ENCODE data around the gene DISP2.

Gene DISP2

DNA sequence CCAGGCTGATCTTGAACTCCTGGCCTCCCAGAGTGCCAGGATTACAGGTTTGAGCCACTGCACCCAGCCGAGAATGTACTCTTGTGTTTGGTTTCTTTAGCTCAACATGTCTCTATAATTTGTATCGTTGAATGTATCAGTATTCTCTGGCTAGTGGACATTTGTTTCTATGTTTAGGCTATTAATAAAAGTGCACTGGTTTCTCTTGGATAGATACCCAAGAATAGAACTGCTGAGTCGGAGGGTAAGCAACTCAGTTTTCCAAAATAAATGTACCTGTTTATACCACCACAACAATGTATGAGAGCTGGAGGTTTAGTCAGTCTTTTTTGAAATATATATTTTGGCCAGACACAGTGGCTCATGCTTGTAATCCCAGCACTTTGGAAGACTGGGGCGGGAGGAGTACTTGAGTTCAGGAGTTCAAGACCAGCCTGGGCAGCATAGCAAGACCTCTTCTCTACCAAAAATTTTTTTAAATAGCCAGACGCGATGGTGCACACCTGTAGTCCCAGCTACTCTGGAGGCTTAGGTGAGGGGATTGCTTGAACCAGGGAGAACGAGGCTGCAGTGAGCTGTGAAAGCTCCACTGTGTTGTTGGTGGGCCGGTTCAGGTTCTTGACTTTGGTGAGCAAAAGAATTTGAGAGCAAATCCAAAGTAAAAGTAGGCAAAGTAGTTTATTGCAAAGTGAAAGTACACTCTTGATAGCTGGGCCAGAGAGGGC lies 39.8 kb downstream of the DISP2 start:
- DNase-seq = no peak

DNA sequence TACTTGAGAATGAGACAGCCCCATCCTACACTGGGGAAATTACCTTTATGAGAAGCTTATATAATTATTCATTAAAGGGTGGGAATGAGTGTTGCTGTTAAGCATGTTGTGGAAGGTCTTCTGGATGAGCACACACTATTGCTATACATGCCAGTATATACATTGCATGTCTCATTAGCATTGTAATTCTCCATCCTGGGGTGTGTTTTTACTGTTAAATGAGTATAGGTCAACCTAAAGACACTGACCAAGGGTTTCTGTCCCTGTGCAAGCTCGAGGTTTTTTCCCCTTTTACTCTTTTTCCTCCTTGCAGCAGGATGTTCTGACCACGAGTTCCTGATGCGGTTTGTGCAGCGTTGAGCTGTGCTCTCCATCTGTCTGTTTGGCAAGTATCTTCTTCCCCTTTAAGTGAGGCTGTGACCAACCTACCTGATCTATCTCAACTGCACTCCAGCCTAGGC lies 40.4 kb downstream of the DISP2 start:
- DNase-seq = peak; percentile 95

DNA sequence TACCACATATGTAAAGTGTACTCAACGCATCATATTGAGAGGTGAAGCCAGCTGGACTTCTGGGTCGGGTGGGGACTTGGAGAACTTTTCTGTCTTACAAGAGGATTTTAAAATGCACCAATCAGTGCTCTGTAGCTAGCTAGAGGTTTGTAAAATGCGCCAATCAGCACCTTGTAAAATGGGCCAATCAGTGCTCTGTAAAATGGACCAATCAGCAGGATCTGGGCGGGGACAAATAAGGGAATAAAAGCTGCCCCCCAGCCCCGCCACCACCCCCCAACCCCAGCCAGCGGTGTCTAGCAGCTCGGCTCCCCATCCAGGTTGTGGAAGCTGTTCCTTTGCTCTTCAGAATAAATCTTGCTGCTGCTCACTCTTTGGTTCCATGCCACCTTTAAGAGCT lies 41.4 kb downstream of the DISP2 start:
- DNase-seq = peak; percentile 25

DNA sequence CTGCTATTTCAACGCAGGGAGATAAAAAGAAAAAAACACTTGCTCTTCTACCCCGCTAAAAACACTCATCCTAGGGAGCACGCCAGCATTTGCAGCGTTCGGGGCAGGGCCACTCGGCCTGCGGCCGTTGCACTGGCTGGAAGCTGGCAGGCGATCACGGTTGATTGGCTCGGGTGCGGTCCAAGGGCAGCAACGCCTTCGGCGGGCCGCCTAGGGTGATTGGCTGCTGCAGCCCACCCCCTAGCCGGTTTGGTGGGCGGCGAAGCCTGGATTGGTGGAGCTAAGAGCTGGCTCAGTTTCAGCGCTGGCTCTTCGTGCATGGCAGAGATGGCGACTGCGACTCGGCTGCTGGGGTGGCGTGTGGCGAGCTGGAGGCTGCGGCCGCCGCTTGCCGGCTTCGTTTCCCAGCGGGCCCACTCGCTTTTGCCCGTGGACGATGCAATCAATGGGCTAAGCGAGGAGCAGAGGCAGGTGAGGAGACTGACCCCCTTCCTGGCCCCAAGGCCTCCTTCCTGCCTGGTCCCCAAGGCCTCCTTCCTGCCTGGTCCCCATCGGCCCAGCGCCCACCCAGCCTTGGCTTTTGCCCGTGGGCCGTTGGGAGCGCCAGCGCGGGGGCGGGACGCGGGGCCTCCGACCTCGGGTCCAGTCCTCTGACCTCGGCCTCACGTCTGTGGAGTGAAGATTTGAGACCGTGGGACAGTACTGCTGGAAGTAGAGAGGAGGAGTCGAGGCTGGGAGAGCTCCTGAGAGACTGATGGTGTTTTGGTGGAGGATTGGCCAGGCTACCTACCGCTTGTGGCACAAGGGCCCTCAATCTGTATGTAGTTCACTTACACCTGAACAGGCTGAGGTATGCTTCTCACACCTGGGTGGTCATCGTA lies 47.7 kb downstream of the DISP2 start, which contains the start of gene IVD:
Gene IVD (plus strand): TSS at position 295 of the 881 bp plus-strand sequence. CDS start 33 bp downstream, at position 328.
- DNase-seq = peak; percentile 92

DNA sequence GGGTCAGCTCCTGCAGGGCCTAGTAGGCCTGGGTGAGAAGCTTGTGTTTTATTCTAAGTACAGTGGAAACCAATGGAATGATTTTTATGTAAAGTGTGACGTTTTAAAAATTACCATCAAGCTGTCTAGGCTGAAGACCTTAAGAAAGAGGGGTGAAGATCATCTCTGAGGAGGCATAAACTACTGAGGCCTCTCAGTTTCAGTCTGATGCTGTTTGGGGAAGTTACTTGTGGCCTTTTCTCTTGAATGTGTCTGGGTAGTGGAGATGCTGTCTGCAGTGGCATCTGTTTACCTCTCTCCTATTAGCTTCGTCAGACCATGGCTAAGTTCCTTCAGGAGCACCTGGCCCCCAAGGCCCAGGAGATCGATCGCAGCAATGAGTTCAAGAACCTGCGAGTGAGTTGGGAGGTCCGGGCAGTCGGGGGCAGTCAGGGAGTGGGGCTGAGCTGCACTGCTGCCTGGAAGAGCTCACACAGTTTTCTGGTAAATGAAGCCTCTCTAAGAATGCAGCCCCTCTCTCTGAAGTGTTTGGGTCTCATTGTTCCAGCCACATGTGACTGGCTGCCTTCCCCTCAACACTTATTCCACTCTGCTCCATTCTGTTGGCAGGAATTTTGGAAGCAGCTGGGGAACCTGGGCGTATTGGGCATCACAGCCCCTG lies 49.4 kb downstream of the DISP2 start:
- DNase-seq = peak; percentile 76

DNA sequence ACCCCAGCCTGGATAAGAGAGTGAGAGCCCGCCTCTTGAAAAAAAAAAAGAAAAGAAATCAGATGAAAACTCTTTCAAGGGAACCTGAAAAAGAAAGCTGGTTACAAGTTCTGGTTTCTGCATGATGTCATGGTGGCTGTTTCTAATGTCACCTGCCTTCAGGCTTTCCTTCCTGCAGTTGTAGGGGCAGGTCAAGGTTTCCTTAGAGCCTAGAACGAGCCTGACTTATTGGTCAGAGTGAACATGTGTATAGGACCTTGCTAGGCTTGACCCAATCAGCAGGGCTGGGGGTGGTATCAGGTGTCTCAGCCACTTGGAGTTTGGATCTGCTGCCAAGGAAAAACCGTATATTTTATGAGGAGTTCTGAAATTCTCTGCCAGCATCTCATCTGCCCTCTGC lies 51.3 kb downstream of the DISP2 start:
- DNase-seq = no peak

DNA sequence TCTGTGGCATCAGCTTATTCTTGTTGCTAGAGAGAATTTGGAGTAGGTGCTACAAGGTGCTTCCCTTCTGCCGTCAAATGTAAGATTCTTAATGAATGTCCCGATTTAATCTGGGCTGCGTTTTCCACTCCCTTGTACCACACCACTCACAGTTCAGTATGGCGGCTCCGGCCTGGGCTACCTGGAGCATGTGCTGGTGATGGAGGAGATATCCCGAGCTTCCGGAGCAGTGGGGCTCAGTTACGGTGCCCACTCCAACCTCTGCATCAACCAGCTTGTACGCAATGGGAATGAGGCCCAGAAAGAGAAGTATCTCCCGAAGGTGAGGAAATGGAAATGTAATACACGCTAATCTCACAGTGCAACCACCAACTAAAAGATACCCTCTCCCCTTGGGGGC lies 52.5 kb downstream of the DISP2 start:
- no peak for DNase-seq

DNA sequence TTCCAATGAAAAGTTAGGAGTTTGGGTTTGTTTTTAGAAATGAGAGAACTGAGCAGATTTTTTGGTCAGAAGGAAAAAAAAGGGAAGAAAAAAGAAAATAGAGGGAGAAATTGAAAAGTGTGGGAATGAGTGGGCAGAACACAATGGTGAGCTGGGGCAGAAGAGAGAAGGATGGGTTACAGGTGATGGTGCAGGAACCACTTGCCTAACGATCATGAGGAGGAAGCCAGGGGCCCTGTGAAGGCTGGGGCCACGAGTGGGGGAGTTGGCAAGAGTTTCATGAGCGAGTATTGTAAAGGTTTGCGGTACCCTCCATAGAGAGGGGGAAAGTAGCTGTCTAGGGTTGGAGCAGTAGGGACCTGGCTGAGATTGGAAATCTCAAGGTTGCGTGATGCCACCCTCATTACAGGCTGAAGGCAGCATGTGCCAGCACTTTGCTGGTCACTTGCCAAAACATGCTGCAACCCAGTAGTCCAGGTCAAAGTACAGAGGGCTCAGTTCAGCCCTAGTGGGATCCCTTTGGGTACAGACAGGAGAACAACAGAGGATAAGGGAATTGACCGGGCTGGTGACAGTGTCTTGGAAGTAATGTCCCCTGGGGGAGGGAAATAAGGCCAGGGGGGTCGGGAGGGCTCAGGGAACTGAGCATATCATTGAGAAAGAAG lies 54.2 kb downstream of the DISP2 start:
- no peak for DNase-seq

DNA sequence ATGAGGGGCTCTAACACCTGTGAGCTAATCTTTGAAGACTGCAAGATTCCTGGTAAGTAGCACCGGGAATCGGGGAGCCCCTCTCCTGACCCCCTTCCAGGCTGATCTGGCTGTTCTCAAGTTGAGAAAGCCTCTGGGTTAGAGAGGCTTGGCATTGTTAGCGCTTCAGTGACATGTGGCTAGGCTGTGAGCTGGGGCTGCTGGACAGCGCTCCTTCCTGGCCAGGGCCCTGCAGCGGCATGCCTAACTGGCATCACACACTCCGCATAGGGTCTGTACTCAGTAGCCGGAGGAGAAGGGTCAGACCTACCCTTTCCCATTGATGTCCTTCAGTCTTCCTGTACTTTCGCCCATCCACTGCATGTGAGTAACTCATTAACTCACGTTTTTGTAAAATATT lies 55.0 kb downstream of the DISP2 start:
- no peak for DNase-seq

DNA sequence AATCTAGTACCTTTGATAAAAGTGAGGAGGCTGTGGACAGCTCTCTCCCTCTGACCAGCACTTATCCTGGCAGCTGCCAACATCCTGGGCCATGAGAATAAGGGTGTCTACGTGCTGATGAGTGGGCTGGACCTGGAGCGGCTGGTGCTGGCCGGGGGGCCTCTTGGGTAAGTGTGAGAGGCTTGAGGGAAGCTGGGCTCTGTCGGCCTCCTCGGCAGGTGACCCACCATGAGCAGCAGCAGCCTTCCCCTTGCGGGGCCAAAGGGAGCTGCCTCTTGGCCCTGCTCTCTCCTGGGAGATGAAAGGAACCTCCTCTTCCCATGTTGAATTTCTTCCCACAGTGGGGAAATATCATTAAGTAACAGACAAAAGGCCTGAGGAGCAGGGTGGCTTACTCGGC lies 56.8 kb downstream of the DISP2 start:
- DNase-seq = no peak

DNA sequence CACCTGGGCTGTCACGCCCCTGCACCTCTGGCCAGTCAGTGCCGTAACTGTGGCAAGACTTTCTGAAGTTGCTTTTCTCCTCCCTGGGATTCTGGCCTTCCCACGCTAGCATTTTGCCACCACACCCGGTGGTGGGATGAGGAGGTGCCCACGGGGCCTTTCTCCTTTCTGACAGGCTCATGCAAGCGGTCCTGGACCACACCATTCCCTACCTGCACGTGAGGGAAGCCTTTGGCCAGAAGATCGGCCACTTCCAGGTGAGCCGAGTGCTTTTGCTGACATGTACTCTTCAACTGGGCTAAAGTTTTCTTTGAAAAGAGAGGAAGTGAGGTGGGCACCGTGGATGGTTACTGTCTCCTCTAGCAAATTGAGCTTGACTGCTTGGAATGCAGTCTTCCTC lies 57.2 kb downstream of the DISP2 start:
- DNase-seq = no peak

DNA sequence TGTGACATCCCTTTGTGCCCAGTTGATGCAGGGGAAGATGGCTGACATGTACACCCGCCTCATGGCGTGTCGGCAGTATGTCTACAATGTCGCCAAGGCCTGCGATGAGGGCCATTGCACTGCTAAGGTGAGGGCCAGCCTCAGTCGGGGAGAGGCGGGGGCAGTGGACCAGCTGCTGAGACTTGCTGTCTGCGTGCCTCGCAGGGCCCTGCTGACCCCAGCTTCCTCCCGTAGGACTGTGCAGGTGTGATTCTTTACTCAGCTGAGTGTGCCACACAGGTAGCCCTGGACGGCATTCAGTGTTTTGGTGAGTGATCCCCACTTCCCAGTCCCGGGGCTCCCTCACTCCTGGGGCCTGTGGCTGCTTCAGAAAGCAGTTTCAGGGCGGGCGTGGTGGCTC lies 58.0 kb downstream of the DISP2 start:
- no peak for DNase-seq

DNA sequence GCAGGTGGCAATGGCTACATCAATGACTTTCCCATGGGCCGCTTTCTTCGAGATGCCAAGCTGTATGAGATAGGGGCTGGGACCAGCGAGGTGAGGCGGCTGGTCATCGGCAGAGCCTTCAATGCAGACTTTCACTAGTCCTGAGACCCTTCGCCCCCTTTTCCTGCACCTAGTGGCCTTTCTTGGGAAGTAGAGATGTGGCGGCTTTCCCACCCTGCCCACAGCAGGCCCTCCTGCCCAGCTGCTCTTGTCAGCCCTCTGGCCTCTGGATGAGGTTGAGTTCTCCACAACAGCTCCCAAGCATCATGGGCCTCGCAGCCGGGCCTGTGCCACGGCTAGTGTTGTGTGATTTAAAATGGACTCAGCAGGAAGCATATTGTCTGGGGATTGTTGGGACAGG lies 60.1 kb downstream of the DISP2 start:
- DNase-seq = no peak

DNA sequence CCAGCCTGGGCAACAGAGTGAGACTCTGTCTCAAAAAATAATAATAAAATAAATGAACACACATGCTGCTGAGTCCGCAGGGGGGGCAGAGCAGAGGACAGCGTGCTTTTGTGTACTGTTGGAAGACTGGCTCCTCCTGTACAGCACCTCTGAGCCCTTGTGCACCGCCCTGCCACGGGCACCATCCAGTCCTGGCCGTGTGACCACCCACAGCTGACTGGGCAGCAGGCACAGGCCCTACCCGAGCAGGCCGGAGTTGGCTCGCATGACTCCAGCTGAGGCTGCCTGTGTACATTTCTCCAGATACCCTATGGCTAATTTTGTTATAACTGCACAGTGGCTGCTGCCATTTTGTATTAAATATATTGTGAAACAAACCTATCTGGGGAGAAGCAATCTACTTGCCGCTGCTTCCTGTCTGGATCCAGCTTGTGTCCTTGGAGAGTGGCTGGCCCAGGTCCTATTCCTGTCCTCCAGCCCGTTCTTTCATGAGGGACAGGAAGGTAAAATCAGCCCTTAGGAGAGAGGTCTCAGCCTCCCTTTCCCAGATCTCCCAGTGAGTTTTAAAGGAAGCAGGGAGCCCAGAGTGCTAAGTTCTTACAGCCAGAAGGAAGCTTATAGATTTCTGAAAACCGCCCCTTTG lies 62.2 kb downstream of the DISP2 start:
- DNase-seq = no peak

DNA sequence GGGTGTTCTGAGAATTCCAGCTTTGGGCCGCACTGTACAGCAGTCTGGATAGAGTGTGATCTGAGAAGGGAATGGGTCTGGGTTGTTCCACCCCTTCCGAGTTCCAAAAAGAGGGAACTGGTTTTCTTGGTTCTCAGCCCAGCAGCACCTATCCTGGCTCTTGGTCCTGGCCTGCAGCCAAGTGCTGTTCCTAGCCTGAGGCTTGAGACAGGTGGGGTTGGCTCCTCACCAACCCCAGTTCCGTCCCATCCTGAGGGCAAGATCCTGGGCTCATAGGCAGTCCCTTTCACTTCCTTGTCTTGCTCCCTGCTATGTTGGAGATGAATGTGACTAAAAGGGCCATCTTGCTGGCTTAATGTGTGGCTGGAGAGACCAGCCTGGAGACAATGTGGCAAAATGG lies 62.8 kb downstream of the DISP2 start:
- DNase-seq = peak; percentile 54

DNA sequence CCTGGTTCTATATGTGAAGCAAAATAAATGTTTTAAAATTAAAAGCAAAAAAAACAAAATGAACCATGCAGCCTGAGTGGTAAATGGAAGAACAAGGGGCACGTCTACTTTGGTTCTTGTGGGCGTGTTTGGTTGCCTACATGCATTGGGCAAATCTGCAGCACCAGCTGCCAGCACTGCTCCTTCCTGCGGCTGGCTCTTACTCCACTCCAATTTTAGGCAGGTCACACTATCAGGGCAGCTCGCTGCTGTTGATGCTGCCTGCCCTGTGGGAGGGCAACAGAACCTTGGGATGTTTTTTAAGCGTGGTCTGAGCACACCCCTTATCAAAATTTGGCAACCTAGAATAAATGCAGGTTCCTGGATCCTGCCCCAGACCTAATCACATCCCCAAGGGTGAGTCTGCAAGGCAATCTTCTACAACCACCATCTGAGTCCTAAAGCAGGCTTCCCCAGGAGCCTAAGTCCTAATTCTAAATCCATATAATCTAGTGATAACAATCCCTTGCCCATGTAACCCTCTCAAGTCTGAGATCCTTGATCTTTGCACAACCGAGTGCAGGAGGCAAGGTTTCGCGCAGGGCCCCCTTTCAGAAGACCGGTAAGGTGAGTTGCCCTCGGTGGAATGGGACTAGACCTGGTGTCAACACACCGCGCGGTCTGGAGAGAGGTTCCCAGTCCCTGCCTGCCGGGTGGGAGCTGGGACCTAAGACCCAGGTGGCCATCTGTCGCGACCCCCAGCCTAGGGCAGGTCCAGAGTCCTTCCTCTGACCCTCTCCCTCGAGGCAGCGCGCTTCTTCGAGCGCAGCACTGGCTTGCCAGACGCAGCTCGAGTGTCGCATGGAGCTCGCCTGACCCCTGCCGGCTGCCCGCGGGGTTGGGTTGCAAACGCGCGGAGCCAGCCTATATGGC lies 63.5 kb downstream of the DISP2 start:
- peak; percentile 39 for DNase-seq

DNA sequence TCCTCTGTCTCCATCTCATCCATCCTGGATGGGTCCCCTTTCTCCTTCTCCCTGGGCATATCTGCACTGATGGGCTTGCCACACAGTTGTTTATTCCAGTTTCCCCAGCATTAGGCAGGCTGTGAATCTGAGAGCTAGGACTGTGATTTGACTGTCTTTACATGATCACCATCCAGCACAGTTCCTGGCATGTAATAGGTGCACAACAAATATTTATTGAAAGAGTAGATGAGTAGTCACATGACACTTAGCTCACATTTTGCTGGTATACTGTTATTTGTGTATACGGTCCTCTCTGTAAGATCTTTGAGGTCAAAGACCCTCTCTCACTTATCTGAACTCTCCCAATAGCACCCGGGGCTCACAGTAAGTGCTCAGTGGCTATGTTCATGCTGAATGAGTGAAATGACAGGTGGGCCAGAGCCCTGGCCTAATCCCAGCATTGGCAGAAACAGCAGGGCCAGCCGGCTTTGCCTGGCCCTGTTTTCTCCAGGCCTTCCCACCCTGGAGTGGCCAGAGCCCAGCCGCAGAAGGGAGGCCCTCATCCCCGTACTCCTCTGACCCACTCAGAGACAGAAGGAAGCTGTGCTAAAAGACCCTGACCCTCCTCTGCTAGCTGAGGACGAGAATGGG lies 66.6 kb downstream of the DISP2 start:
- no peak for DNase-seq

DNA sequence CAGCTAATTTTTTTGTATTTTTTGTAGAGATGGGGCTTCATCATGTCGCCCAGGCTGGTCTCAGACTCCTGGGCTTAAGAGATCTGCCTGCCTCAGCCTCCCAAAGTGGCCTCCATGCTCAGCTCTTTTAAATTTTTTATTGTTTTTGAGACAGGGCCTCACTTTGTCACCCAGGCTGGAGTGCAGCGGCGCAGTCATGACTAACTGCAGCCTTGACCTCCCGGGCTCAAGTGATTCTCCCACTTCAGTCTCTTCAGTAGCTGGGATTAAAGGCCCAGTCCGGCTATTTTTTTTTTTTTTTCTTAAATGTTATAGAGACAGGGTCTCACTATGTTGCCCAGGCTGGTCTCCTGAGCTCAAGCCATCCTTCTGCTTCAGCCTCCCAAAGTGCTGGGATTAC lies 67.7 kb downstream of the DISP2 start:
- no peak for DNase-seq

DNA sequence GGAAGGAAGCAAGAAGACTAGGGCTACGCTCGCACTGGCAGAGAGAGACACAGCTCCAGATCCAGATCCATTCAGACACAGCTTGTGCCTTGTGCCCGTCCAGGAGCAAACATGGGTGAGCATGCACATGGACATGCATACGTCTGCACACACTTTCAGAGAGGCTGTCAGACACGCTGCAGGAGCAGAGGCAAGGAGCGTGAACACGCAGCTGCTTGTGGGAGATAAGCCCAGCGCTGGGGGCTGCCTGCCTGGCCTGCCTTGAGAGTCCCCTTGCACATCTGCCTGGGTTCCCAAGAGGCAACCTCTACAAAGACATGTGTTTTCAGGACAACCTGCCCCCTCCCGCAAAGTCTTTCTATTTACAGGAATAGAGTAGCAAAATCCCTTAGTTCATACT lies 69.2 kb downstream of the DISP2 start:
- DNase-seq = no peak

DNA sequence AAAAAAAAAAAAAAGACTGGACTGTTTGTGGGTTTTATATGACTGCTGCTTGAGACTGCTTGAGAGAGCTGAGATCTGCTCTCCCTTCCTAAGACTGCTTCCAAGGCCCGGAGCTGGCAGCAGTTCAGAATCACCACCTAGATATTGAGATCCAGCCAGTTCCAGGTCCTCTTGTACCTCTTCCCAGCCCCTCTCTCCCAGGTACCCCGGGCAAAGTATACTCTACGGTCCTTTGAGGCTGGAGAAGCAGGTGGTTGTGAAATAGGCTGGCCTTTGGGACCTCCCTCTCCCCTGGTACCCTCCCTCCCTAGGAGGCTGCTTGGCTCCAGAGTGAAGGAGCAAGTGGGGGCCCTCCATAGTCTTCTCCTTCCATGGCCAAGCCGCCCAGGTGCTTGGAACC lies 70.2 kb downstream of the DISP2 start:
- DNase-seq = no peak
